Thyroid gland (tissue), 4 donors: ENCODE measurements around the gene CCDC195. TPM values are rescaled to one million over a fixed set of nuclear protein-coding genes. Genes with fewer than 3 reads are reported as not detected.

Experiments used
- DNase-seq, 2 donors: peaks; one replicate each; pipeline ENCODE4 v3.0.0-alpha.2; 2019
- H3K27ac ChIP-seq, 3 donors: fragments of 200-600 bp; sonication (generic); 1 replicate in 2 of 3; 2 replicates in 1 of 3; pipeline ENCODE4 v1.5.1; 2016 to 2019; ENCODE audit warnings: mild to moderate bottlenecking in 1 of 3, moderate library complexity in 1 of 3
- H3K27me3 ChIP-seq: fragments of 200-600 bp; sonication (generic); one replicate; pipeline ENCODE4 v1.5.1; 2019
- H3K36me3 ChIP-seq, 2 donors: fragments of 200-600 bp; sonication (generic); one replicate each; pipeline ENCODE4 v1.5.1; 2016 to 2019
- H3K4me1 ChIP-seq, 2 donors: fragments of 200-600 bp; sonication (generic); one replicate each; pipeline ENCODE4 v1.5.1; 2017 to 2019
- H3K4me3 ChIP-seq, 3 donors: fragments of 200-600 bp; sonication (generic); replicated peaks in 1 of 3; 1 replicate in 2 of 3; 2 replicates in 1 of 3; pipeline ENCODE4 v1.5.1; 2016; ENCODE audit warnings: mild to moderate bottlenecking in 1 of 3
- H3K9me3 ChIP-seq: fragments of 200-600 bp; sonication (generic); one replicate; pipeline ENCODE4 v1.5.1; 2017
- POLR2A ChIP-seq, 2 donors: fragments of 450-650 bp; IDR thresholded peaks; one replicate each; pipeline ENCODE4 v1.6.1; 2017; ENCODE audit warnings: antibody characterized with exemption in 2 of 2, mild to moderate bottlenecking in 2 of 2, moderate library complexity in 1 of 2
- WGBS, 2 donors: methylation state at CpG; one replicate each; pipeline ENCODE4 v1.1.5; 2017; 5-methylcytosine and 5-hydroxymethylcytosine counted together
- intact Hi-C: fragments of 100-400 bp; cut with DNase I; formaldehyde crosslinking; loops from one replicate; pipeline ENCODE4 v1.15.1; 2023
- total RNA-seq, 4 donors: library from RNA; depleted of rRNA; stranded (reverse); fragments of >200 nt; gene quantifications; one replicate each; pipeline ENCODE4 v1.2.3, GENCODE V29; 2016
- TF ChIP-seq, protein P1 (sequence below), 6 experiments: fragments of 200-600 bp in 3 of 6; fragments of 450-650 bp in 3 of 6; sonication (generic) in 3 of 6; IDR thresholded peaks; one replicate each; pipeline ENCODE4 v1.5.1; 2016 to 2019; ENCODE audit warnings: antibody characterized with exemption in 6 of 6, mild to moderate bottlenecking in 2 of 6, inconsistent platforms in 1 of 6, moderate library complexity in 1 of 6

CCDC195 gene, protein sequence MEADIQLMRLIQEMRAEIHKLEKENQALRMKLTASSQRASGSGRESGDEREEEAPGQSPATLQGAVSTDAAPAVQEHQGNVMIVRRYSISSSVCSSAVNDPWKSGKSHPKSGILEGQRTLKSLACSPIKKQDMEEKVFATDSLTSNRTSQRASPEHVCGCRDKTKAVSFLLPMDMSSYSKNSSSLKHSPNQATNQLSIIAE
- total RNA-seq, result not detected

DNA sequence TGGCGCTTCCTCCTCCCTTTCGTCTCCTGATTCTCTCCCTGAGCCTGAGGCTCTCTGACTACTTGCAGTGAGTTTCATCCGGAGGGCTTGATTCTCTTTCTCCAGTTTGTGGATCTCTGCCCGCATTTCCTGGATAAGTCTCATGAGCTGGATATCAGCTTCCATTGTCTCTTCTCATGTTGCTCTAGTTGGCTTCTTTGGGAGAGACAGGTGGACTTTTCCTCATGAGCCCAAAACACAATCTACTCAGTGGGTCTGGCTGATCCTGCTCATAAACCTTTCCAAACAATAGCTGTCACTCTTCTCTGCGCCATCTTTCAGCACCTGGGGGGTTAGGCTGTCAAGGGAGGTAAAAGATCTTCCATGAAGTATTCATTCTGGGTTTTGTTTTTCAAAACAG lies at the start of gene CCDC195:
CCDC195 (minus strand) TSS at position 165 of the 400 bp plus-strand sequence; CDS start at position 165, 0 bp downstream.
- Histone ChIP-seq H3K27me3 (no peaks in the 10 kb centered on the region), H3K36me3 (no peaks in the 10 kb centered on the region), H3K9me3 (no peaks in the 10 kb centered on the region), H3K27ac (no peak within 1 kb of the TSS), H3K4me1 (no peaks in the 10 kb centered on the region), H3K4me3 (no peak within 1 kb of the TSS)
- 87 to 95% methylated on average over 5 of the region's 5 CpGs for WGBS, 2 donors
- TF ChIP-seq, protein P1, sequence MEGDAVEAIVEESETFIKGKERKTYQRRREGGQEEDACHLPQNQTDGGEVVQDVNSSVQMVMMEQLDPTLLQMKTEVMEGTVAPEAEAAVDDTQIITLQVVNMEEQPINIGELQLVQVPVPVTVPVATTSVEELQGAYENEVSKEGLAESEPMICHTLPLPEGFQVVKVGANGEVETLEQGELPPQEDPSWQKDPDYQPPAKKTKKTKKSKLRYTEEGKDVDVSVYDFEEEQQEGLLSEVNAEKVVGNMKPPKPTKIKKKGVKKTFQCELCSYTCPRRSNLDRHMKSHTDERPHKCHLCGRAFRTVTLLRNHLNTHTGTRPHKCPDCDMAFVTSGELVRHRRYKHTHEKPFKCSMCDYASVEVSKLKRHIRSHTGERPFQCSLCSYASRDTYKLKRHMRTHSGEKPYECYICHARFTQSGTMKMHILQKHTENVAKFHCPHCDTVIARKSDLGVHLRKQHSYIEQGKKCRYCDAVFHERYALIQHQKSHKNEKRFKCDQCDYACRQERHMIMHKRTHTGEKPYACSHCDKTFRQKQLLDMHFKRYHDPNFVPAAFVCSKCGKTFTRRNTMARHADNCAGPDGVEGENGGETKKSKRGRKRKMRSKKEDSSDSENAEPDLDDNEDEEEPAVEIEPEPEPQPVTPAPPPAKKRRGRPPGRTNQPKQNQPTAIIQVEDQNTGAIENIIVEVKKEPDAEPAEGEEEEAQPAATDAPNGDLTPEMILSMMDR (IDR thresholded peaks at IDR 0.05), result no peak
- no peak for TF ChIP-seq POLR2A (IDR thresholded peaks at IDR 0.05)
- no peak for DNase-seq
- intact Hi-C loops, result no loop called here

- Histone ChIP-seq H3K9me3 (no peaks in the 10 kb centered on the region), H3K4me1 (no peaks in the 10 kb centered on the region), H3K36me3 (no peaks in the 10 kb centered on the region), H3K27ac (no peak overlapping the region), H3K27me3 (no peaks in the 10 kb centered on the region), H3K4me3 (no peak overlapping the region)
- no peak for TF ChIP-seq POLR2A (IDR thresholded peaks at IDR 0.05)
- TF ChIP-seq, protein P1 (IDR thresholded peaks at IDR 0.05), result no peak
- intact Hi-C loops, result no loop called here
- no peak for DNase-seq
- 94 to 99% methylated on average over 2 of the region's 2 CpGs for WGBS, 2 donors
Measured at GRCh38 chr2:224764565-224765236, 48.5 kb upstream of the CCDC195 start.

DNA sequence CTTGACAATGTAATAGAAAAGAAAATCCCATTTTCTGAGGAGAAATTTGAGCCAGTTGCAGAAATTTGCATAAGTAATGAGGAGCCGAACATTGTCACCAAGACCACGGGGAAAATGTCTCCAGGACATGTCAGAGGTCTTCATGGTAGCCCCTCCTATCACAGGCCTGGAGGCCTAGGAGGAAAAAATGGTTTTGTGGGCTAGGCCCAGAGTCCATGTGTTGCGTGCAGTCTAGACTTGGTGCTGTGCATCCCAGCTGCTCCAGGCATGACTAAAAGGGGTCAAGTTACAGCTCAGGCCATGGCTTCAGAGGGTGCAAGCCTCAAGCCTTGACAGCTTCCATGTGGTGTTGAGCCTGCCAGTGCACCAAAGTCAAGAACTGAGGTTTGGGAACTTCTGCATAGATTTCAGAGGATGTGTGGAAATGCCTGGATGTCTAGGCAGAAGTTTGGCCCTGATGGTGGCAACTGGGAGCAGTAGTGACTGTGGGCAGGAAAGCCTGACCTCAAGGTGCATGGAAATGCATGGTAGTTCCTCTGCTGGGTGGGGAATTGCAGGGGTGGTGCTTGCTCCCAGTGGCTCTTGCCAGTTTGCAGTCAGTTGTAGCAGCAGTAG lies 41.9 kb upstream of the CCDC195 start:
- Histone ChIP-seq H3K9me3 (no peaks in the 10 kb centered on the region), H3K36me3 (no peaks in the 10 kb centered on the region), H3K27ac (no peak overlapping the region), H3K4me3 (no peak overlapping the region), H3K27me3 (no peaks in the 10 kb centered on the region), H3K4me1 (no peaks in the 10 kb centered on the region)
- no peak for DNase-seq
- no peak for TF ChIP-seq POLR2A (IDR thresholded peaks at IDR 0.05)
- TF ChIP-seq, protein P1 (IDR thresholded peaks at IDR 0.05), result no peak
- 74 to 86% methylated on average over 2 to 3 of the region's 3 CpGs for WGBS, 2 donors
- intact Hi-C loops, result no loop called here

GRCh38 chr2:224753743-224754540 lies 37.8 kb upstream of the CCDC195 start:
- H3K4me3 ChIP-seq, result no peak overlapping the region
- no peaks in the 10 kb centered on the region for H3K4me1 ChIP-seq
- WGBS, 2 donors, result 47 to 75% methylated on average over 1 of the region's 1 CpG
- DNase-seq, result no peak
- no peak overlapping the region for H3K27ac ChIP-seq
- intact Hi-C loops, result no loop called here
- no peak for TF ChIP-seq POLR2A (IDR thresholded peaks at IDR 0.05)
- TF ChIP-seq, protein P1 (IDR thresholded peaks at IDR 0.05), result no peak
- H3K9me3 ChIP-seq, result no peaks in the 10 kb centered on the region
- no peaks in the 10 kb centered on the region for H3K27me3 ChIP-seq
- H3K36me3 ChIP-seq, result no peaks in the 10 kb centered on the region
